PC-3 (cell line): ENCODE data around the gene L3MBTL4. TPM values are rescaled to one million over a fixed set of nuclear protein-coding genes. Genes with fewer than 3 reads are reported as not detected.

Source experiments
- ATAC-seq: fragments of 200-7000 bp; cut with Tn5 transposase; 2 replicates; pipeline ENCODE4 v1.9.1; 2020; ENCODE audit warnings: mild to moderate bottlenecking, moderate library complexity
- BruUV-seq: library from RNA; stranded (reverse); fragments of 400-500 nt; replicated peaks from 2 replicates; lab custom pipeline; 2021; lab: Mats Ljungman, UMichigan
- CTCF ChIA-PET: fragments of 300-600 bp; sonication (Branson Sonifier 250); formaldehyde crosslinking; loops from one replicate; lab custom pipeline; 2022; ENCODE audit warnings: antibody characterized with exemption; lab: Charles Lee
- POLR2A ChIA-PET: fragments of 300-600 bp; sonication (Branson Sonifier 250); formaldehyde crosslinking; loops from one replicate; lab custom pipeline; 2022; ENCODE audit warnings: antibody characterized with exemption; ENCODE audit not compliant: unreplicated experiment; lab: Charles Lee
- DNase-seq: peaks from one replicate; pipeline ENCODE4 v3.0.0-alpha.2; 2015
- H2AFZ ChIP-seq: fragments of 300-600 bp; sonication (generic); 2 replicates; pipeline ENCODE4 v1.6.0; 2016; ENCODE audit warnings: antibody characterized with exemption, low read length
- H3F3A ChIP-seq: fragments of 300-600 bp; sonication (generic); one replicate; pipeline ENCODE4 v1.6.0; 2017; ENCODE audit warnings: antibody characterized with exemption, low read length, control low read depth, mild to moderate bottlenecking; ENCODE audit not compliant: unreplicated experiment
- H3K27ac ChIP-seq: fragments of 300-600 bp; sonication (generic); 2 replicates; pipeline ENCODE4 v1.5.1; 2016; ENCODE audit warnings: mild to moderate bottlenecking, low read length
- H3K27me3 ChIP-seq: fragments of 300-600 bp; sonication (generic); 2 replicates; pipeline ENCODE4 v1.6.1; 2016; ENCODE audit warnings: low read length, mixed read lengths
- H3K36me3 ChIP-seq: fragments of 300-600 bp; sonication (generic); 2 replicates; pipeline ENCODE4 v1.6.1; 2016; ENCODE audit warnings: low read depth, mixed run types, low read length, mixed read lengths
- H3K4me1 ChIP-seq: fragments of 300-600 bp; sonication (generic); 2 replicates; pipeline ENCODE4 v1.5.1; 2016; ENCODE audit warnings: low read length; ENCODE audit not compliant: insufficient read depth
- H3K4me2 ChIP-seq: fragments of 300-600 bp; sonication (generic); 2 replicates; pipeline ENCODE4 v1.6.0; 2016; ENCODE audit warnings: low read length
- H3K4me3 ChIP-seq: fragments of 300-600 bp; sonication (generic); 2 replicates; pipeline ENCODE4 v1.5.1; 2016; ENCODE audit warnings: mild to moderate bottlenecking, low read length, mixed read lengths
- H3K79me2 ChIP-seq: fragments of 300-600 bp; sonication (generic); 2 replicates; pipeline ENCODE4 v1.6.1; 2017; ENCODE audit warnings: low read length, mixed read lengths
- H3K9ac ChIP-seq: fragments of 300-600 bp; sonication (generic); 2 replicates; pipeline ENCODE4 v1.6.0; 2016; ENCODE audit warnings: mild to moderate bottlenecking, low read length
- H3K9me2 ChIP-seq: fragments of 300-600 bp; sonication (generic); replicated peaks from 2 replicates; pipeline ENCODE4 v1.6.1; 2016; ENCODE audit warnings: mixed run types, low read length, mixed read lengths
- H3K9me3 ChIP-seq: fragments of 300-600 bp; sonication (generic); 2 replicates; pipeline ENCODE4 v1.6.1; 2016; ENCODE audit warnings: low read length, mixed read lengths
- H4K20me1 ChIP-seq: fragments of 300-600 bp; sonication (generic); 2 replicates; pipeline ENCODE4 v1.6.1; 2016; ENCODE audit warnings: low read length, mixed read lengths
- EZH2 ChIP-seq: fragments of 300-600 bp; sonication (generic); IDR thresholded peaks from one replicate; pipeline ENCODE4 v1.6.1; 2017; ENCODE audit warnings: antibody characterized with exemption, mild to moderate bottlenecking, low read length; ENCODE audit not compliant: unreplicated experiment
- EZH2phosphoT487 ChIP-seq: fragments of 300-600 bp; sonication (generic); IDR thresholded peaks from 2 replicates; pipeline ENCODE4 v1.6.1; 2018; ENCODE audit warnings: mild to moderate bottlenecking, antibody characterized with exemption, low read length, borderline replicate concordance
- intact Hi-C: fragments of 100-400 bp; cut with micrococcal nuclease; formaldehyde crosslinking; loops from 2 replicates; pipeline ENCODE4 v1.9.0; 2023
- total RNA-seq: library from RNA; depleted of rRNA; stranded (reverse); fragments of >200 nt; gene quantifications from 2 replicates; pipeline ENCODE4 v1.2.3, GENCODE V29; 2014
- TF ChIP-seq, protein P1 (sequence below): fragments of 300-600 bp; sonication (generic); conservative IDR thresholded peaks from 2 replicates; pipeline ENCODE4 v1.5.1; 2017; ENCODE audit warnings: antibody characterized with exemption, low read depth, mild to moderate bottlenecking, low read length

The L3MBTL4 gene
- total RNA-seq, 1 experiment from 2014 or later = 0.47 TPM

DNA sequence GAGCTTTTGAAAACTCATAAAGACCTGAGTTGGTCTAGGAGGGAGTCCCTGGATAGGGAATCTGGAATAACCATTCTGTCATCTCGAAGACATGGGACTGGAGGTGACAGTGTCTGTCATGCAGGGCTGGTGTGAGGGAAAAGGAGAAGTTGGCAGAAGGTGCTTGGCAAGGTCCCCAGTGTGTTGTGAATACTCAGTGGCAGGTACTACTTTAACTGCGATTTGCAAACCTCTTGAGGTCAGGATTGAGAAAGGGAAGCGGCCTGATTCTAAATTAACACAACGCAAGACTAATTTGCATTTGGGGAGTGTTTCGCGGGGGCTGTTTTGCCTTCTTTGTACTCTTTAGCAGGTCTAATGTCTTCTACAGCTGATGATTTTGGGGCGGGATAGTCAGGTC is 442.4 kb downstream of the L3MBTL4 start:
- Histone ChIP-seq H3K27ac (no peak overlapping the region), H3K4me2 (no peak overlapping the region), H3K4me1 (peaks cover 14% of the 10 kb centered on the region), H3K4me3 (no peak overlapping the region), H3K9me2 (no peaks in the 10 kb centered on the region), H3K36me3 (no peaks in the 10 kb centered on the region), H3F3A (no peaks in the 10 kb centered on the region), H4K20me1 (no peaks in the 10 kb centered on the region), H3K79me2 (no peaks in the 10 kb centered on the region), H3K9ac (no peak overlapping the region), H3K27me3 (no peaks in the 10 kb centered on the region), H3K9me3 (no peaks in the 10 kb centered on the region), H2AFZ (no peak overlapping the region)
- intact Hi-C loops = no loop called here
- ChIA-PET CTCF (no interaction called here), POLR2A (no interaction called here)
- no peak for DNase-seq
- BruUV-seq = no TSS peak
- no peak for ATAC-seq
- TF ChIP-seq EZH2phosphoT487 = no peak
- TF ChIP-seq EZH2 = no peak
- TF ChIP-seq, protein P1, sequence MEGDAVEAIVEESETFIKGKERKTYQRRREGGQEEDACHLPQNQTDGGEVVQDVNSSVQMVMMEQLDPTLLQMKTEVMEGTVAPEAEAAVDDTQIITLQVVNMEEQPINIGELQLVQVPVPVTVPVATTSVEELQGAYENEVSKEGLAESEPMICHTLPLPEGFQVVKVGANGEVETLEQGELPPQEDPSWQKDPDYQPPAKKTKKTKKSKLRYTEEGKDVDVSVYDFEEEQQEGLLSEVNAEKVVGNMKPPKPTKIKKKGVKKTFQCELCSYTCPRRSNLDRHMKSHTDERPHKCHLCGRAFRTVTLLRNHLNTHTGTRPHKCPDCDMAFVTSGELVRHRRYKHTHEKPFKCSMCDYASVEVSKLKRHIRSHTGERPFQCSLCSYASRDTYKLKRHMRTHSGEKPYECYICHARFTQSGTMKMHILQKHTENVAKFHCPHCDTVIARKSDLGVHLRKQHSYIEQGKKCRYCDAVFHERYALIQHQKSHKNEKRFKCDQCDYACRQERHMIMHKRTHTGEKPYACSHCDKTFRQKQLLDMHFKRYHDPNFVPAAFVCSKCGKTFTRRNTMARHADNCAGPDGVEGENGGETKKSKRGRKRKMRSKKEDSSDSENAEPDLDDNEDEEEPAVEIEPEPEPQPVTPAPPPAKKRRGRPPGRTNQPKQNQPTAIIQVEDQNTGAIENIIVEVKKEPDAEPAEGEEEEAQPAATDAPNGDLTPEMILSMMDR = no peak

DNA sequence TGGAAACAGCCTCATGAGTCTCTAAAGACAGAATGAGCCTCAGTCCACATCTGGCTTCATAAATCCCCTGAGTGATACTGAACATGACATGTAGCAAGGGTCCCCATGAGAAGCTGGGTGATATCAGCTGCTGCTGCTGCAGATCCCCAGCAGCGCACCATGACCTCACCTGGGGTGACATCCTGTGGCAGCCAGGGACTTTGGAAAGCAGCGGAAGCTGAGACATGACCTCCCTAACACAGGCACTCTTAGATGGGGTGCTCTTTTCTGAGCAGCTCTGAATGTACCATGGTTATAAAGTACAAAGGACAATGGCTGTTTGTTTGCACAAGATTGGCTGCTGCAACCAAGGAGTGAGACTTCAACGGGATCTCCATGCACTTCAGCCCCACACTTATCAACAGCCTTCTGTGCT is 444.7 kb downstream of the L3MBTL4 start:
- Histone ChIP-seq H3K4me3 (no peak overlapping the region), H3K27me3 (no peaks in the 10 kb centered on the region), H3K9ac (no peak overlapping the region), H3F3A (no peaks in the 10 kb centered on the region), H2AFZ (no peak overlapping the region), H3K9me2 (no peaks in the 10 kb centered on the region), H3K79me2 (no peaks in the 10 kb centered on the region), H3K36me3 (no peaks in the 10 kb centered on the region), H4K20me1 (no peaks in the 10 kb centered on the region), H3K27ac (no peak overlapping the region), H3K9me3 (no peaks in the 10 kb centered on the region), H3K4me2 (no peak overlapping the region), H3K4me1 (peaks cover 6% of the 10 kb centered on the region)
- POLR2A ChIA-PET = no interaction called here
- no peak for ATAC-seq
- TF ChIP-seq EZH2 (no peak), EZH2phosphoT487 (no peak)
- TF ChIP-seq, protein P1 = no peak
- DNase-seq = no peak
- CTCF ChIA-PET = no interaction called here
- BruUV-seq = no TSS peak
- intact Hi-C loops = no loop called here

DNA sequence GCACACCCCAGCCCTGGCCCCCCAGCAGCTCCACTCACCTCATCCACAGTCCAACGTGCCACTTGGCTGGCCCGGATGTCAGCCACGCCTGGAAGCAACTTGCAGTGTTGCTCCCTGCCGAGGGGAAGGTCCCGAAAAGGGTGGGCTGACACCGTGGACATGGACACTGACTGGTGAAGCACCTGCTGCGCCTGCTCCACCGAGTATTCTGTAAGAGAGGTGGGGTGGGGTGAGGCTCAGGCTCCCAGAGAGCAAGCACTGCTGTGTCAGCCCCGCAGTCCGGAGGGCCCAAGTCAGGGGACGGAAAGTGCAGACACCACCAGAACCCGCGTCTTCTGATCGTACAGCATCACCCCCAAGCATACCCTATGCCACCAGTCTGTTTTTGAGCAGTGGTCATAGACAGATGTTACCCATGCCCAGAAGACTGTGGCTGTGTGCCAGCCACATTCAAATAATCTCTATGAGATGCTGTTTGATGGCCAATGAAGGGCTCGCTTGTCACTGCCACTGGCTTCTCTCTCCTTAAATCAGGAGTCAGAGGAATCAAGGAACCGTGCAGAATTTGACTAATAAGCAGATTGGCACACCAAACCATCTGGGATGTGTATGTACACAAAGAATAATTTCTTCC is 445.2 kb downstream of the L3MBTL4 start:
- BruUV-seq = no TSS peak

More for the DNA sequence above, 445.2 kb downstream of the L3MBTL4 start:
- DNase-seq = no peak
- no peak overlapping the region for H3K27ac ChIP-seq
- peaks cover under 1% of the 10 kb centered on the region for H3K4me1 ChIP-seq
- no peaks in the 10 kb centered on the region for H3K79me2 ChIP-seq
- H3K9me2 ChIP-seq = no peaks in the 10 kb centered on the region
- H4K20me1 ChIP-seq = no peaks in the 10 kb centered on the region
- no peak overlapping the region for H3K4me3 ChIP-seq
- intact Hi-C loops = no loop called here
- no peak overlapping the region for H3K4me2 ChIP-seq
- H3K27me3 ChIP-seq = no peaks in the 10 kb centered on the region
- no peaks in the 10 kb centered on the region for H3F3A ChIP-seq
- ATAC-seq = no peak
- H3K36me3 ChIP-seq = no peaks in the 10 kb centered on the region
- no peak overlapping the region for H2AFZ ChIP-seq
- no peak overlapping the region for H3K9ac ChIP-seq
- CTCF ChIA-PET = no interaction called here
- TF ChIP-seq EZH2 (no peak), EZH2phosphoT487 (no peak)
- TF ChIP-seq, protein P1 = no peak
- POLR2A ChIA-PET = no interaction called here
- H3K9me3 ChIP-seq = no peaks in the 10 kb centered on the region
